GM12878 (cell line): ENCODE results near the gene FAP.

Source experiments
- CBFB ChIP-seq: IDR thresholded peaks from 2 replicates; pipeline ENCODE4 v1.6.1; 2016; ENCODE audit warnings: antibody characterized with exemption, low read depth
- CTCF ChIP-seq, 3 experiments: IDR thresholded peaks in 2 of 3; conservative IDR thresholded peaks in 1 of 3; 2 replicates each; pipeline ENCODE4 v1.5.1; 2011; ENCODE audit warnings: low read depth in 3 of 3, low read length in 3 of 3, mild to moderate bottlenecking in 3 of 3, control low read depth in 2 of 3, moderate library complexity in 2 of 3, inconsistent platforms in 1 of 3, mixed read lengths in 1 of 3; ENCODE audit not compliant: control insufficient read depth in 2 of 3, insufficient read depth in 1 of 3; ENCODE audit errors: extremely low read depth in 1 of 3
- HCFC1 ChIP-seq: fragments of 150-350 bp; IDR thresholded peaks from 2 replicates; pipeline ENCODE4 v1.6.1; 2014; ENCODE audit warnings: low read length
- KDM1A ChIP-seq: fragments of 200-600 bp; sonication (generic); IDR thresholded peaks from 2 replicates; pipeline ENCODE4 v1.6.1; 2016; ENCODE audit warnings: borderline replicate concordance
- MTA3 ChIP-seq: IDR thresholded peaks from 2 replicates; pipeline ENCODE4 v1.6.1; 2012; ENCODE audit warnings: low read length, inconsistent platforms, borderline replicate concordance
- POLR2A ChIP-seq: IDR thresholded peaks from 2 replicates; pipeline ENCODE4 v1.6.1; 2011; ENCODE audit warnings: low read depth, mild to moderate bottlenecking, low read length
- POLR2AphosphoS2 ChIP-seq: IDR thresholded peaks from 2 replicates; pipeline ENCODE4 v1.6.1; 2011; ENCODE audit warnings: low read depth, mild to moderate bottlenecking, low read length, improper control_type of control experiment, moderate library complexity
- TF ChIP-seq, protein P1 (sequence below): IDR thresholded peaks from 2 replicates; pipeline ENCODE4 v1.6.1; 2011; ENCODE audit warnings: borderline replicate concordance, low read depth, mild to moderate bottlenecking, moderate library complexity, mixed read lengths, low read length; ENCODE audit not compliant: insufficient read depth; ENCODE audit errors: extremely low read length

DNA sequence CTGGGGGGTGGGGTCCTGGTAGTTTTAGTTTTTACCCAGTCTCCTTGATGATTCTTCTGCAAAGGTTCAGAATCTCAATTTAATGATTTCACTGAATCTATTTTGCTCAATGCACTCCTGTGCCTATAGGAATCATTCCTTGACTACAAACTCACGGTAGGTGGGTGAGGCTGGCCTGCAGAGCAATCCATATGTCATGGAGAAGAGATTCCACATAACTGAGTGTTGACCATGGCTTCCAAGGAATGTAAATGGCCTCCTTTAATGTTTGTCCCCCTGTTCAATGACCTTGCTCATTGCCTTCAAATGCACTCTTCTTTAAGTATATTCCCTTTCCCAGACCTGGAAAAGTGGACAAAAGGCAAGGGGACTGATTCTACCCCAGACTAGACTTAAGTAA, 12.5 kb downstream of the FAP start:
- TF ChIP-seq POLR2A (no peak), CTCF (IDR thresholded peaks at IDR 0.05 in 2 of 3, conservative IDR thresholded peaks at IDR 0.05 in 1 of 3; ENCODE audit: control insufficient read depth in 2 of 3, extremely low read depth in 1 of 3, insufficient read depth in 1 of 3, low read depth in 3 of 3, low read length in 3 of 3) (no peak), HCFC1 (no peak), POLR2AphosphoS2 (no peak), KDM1A (no peak), MTA3 (no peak), CBFB (no peak)
- TF ChIP-seq, protein P1, sequence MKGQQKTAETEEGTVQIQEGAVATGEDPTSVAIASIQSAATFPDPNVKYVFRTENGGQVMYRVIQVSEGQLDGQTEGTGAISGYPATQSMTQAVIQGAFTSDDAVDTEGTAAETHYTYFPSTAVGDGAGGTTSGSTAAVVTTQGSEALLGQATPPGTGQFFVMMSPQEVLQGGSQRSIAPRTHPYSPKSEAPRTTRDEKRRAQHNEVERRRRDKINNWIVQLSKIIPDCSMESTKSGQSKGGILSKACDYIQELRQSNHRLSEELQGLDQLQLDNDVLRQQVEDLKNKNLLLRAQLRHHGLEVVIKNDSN: no peak
